A673 (cell line): ENCODE results near the gene RMI2. TPM values are rescaled to one million over a fixed set of nuclear protein-coding genes. Genes with fewer than 3 reads are reported as not detected.

Experiments
- BruUV-seq: library from RNA; stranded (reverse); fragments of 400-500 nt; replicated peaks from 2 replicates; lab custom pipeline; 2021; lab: Mats Ljungman, UMichigan
- CTCF ChIA-PET: fragments of 300-600 bp; sonication (Branson Sonifier 250); formaldehyde crosslinking; loops from one replicate; lab custom pipeline; 2022; ENCODE audit warnings: antibody characterized with exemption; lab: Charles Lee
- POLR2A ChIA-PET: fragments of 300-600 bp; sonication (Branson Sonifier 250); formaldehyde crosslinking; loops from one replicate; lab custom pipeline; 2022; ENCODE audit warnings: antibody characterized with exemption; ENCODE audit not compliant: low non-redundant PET; lab: Charles Lee
- DNase-seq: peaks from one replicate; pipeline ENCODE4 v3.0.0-alpha.2; 2015; ENCODE audit warnings: low spot score
- H3K27ac ChIP-seq: fragments of 200-600 bp; sonication (generic); 2 replicates; pipeline ENCODE4 v1.5.1; 2016; ENCODE audit warnings: mixed run types, low read depth, mild to moderate bottlenecking, mixed read lengths, antibody characterized with exemption, low read length; ENCODE audit not compliant: poor library complexity, severe bottlenecking
- H3K27me3 ChIP-seq: fragments of 200-600 bp; sonication (generic); replicated peaks from 2 replicates; pipeline ENCODE4 v1.6.1; 2017; ENCODE audit warnings: mixed run types, low read depth, mild to moderate bottlenecking, mixed read lengths, antibody characterized with exemption, low read length; ENCODE audit not compliant: insufficient read depth, poor library complexity
- H3K36me3 ChIP-seq: fragments of 200-600 bp; sonication (generic); 2 replicates; pipeline ENCODE4 v1.6.1; 2016; ENCODE audit warnings: mixed run types, mild to moderate bottlenecking, mixed read lengths, antibody characterized with exemption, low read length; ENCODE audit not compliant: insufficient read depth, poor library complexity, severe bottlenecking
- H3K4me1 ChIP-seq: fragments of 200-600 bp; sonication (generic); 2 replicates; pipeline ENCODE4 v1.6.1; 2017; ENCODE audit warnings: mixed run types, mild to moderate bottlenecking, mixed read lengths, antibody characterized with exemption, low read length; ENCODE audit not compliant: insufficient read depth, poor library complexity, severe bottlenecking
- H3K4me3 ChIP-seq: fragments of 200-600 bp; sonication (generic); 2 replicates; pipeline ENCODE4 v1.5.1; 2016; ENCODE audit warnings: low read depth, mixed run types, mild to moderate bottlenecking, mixed read lengths, low read length; ENCODE audit not compliant: poor library complexity, severe bottlenecking
- H3K9me3 ChIP-seq: fragments of 200-600 bp; sonication (generic); 2 replicates; pipeline ENCODE4 v1.6.1; 2016; ENCODE audit warnings: mixed run types, low read depth, mild to moderate bottlenecking, mixed read lengths, antibody characterized with exemption, low read length; ENCODE audit not compliant: poor library complexity, severe bottlenecking
- CTCF ChIP-seq: fragments of 300-800, 200-600 bp; sonication (generic); conservative IDR thresholded peaks from 2 replicates; pipeline ENCODE4 v1.5.1; 2017; ENCODE audit warnings: low read depth, mild to moderate bottlenecking, antibody characterized with exemption, low read length, moderate library complexity, mixed read lengths
- EZH2 ChIP-seq: fragments of 200-600 bp; sonication (generic); IDR thresholded peaks from 2 replicates; pipeline ENCODE4 v1.6.1; 2017; ENCODE audit warnings: borderline replicate concordance, low read depth, mild to moderate bottlenecking, mixed read lengths, antibody characterized with exemption, low read length; ENCODE audit not compliant: poor library complexity, severe bottlenecking
- intact Hi-C: fragments of 100-400 bp; cut with micrococcal nuclease; formaldehyde crosslinking; loops from one replicate; pipeline ENCODE4 v1.10.0; 2022; ENCODE audit not compliant: unreplicated experiment
- total RNA-seq: library from RNA; stranded (reverse); gene quantifications from 2 replicates; pipeline ENCODE4 v1.2.3, GENCODE V29; 2021

The RMI2 gene
- total RNA-seq, 1 experiment from 2014 or later = 28.5 TPM

DNA sequence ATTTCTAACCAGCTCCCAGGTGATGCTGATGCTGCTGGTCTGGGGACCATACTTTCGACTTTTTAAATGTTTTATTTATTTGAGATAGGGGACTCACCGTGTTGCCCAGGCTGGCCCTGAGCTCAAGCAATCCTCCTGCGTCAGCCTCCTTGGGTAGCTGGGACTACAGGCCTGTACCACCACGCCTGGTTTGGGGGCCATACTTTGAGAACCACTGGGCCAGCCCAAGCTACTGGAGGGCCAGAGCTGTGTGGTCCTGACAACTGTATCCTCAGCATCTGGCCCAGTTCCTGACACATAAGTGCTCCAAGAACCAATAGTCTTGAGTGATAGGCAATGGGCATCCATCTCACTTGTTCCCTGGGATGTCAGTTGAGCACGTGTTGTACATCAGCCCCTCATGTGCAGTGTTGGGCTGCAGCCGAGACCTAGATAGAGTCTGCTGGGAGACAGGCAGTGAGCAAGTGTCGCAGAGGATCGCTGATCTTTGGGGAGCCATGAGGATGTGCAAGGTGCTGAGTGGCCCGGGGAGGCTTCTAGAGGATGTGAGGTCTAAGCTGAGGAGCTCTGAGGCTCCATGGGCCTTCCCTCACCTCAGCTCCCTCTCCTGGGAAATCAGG lies 1.6 kb downstream of the RMI2 start:
- CTCF ChIA-PET = no interaction called here
- Histone ChIP-seq H3K9me3 (no peaks in the 10 kb centered on the region), H3K27ac (no peak overlapping the region), H3K36me3 (no peaks in the 10 kb centered on the region), H3K4me1 (peaks cover 33% of the 10 kb centered on the region), H3K4me3 (peak overlapping the region; percentile 82), H3K27me3 (no peaks in the 10 kb centered on the region)
- POLR2A ChIA-PET = interaction anchor here (0.5 kb wide), 2 partner anchors 91 to 361 kb away, joined by 4 read pairs; partner anchors contain the start of gene SOCS1
- TF ChIP-seq EZH2 (no peak), CTCF (no peak)
- DNase-seq = no peak
- intact Hi-C loops = no loop called here
- BruUV-seq = no TSS peak

- H3K4me3 ChIP-seq = no peak overlapping the region
- POLR2A ChIA-PET = no interaction called here
- H3K27ac ChIP-seq = no peak overlapping the region
- no peak for DNase-seq
- BruUV-seq = no TSS peak
- TF ChIP-seq EZH2 (no peak), CTCF (no peak)
- peaks cover under 1% of the 10 kb centered on the region for H3K9me3 ChIP-seq
- no peaks in the 10 kb centered on the region for H3K27me3 ChIP-seq
- CTCF ChIA-PET = interaction anchor here (0.6 kb wide), 1 partner anchor 9 kb away, joined by 3 read pairs; no protein-coding TSS in a partner anchor
- intact Hi-C loops = no loop called here
- peaks cover 1% of the 10 kb centered on the region for H3K36me3 ChIP-seq
- H3K4me1 ChIP-seq = peaks cover 33% of the 10 kb centered on the region
Observed at GRCh38 chr16:11347831-11348230, 2.6 kb downstream of the RMI2 start.

DNA sequence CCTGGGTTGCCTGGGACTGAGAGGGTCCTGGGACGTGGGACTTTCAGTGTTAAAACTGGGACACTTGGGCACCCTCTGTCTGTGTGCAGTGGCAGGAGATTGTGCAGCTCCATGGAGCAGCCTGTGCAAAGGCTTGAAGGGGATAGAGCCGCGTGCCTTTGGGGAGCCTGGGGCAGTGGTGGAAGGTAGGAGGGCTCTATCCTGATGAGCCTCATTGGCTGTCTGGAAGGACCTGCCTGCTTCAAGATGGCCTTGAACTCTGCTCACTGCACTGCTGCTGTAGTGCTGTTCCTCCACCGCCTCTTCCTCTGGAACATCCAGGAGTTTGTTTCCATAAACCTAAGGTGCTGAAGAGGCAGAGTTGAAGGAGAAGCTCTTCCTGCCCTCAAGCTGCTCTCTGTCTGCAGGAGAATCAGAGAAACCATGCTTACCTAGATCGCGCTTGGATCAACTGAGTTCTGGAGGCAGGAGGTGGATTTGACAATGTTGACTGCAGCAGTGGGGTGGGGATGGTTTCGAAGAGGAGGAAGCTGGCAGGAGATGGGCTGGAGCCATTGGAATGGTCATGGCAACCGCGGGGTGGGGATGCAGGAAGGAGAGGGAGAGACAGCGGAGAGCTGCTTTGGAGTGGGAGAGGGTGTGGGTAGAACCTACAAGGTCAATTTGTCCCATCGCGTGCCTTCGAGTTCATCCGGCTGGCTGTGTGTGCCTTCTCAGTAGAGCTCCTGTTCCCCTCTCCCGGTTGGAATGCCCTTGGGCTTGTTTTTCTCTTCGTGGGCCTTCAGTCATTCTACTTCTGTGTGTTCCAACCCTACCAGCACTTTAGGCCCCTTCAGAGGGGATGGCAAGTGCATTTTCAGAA lies 3.7 kb downstream of the RMI2 start:
- intact Hi-C loops = no loop called here
- POLR2A ChIA-PET = no interaction called here
- peaks cover 7% of the 10 kb centered on the region for H3K36me3 ChIP-seq
- peaks cover 4% of the 10 kb centered on the region for H3K9me3 ChIP-seq
- peak overlapping the region; percentile 80 for H3K27ac ChIP-seq
- DNase-seq = no peak
- CTCF ChIA-PET = no interaction called here
- H3K4me3 ChIP-seq = no peak overlapping the region
- BruUV-seq = no TSS peak
- peaks cover 33% of the 10 kb centered on the region for H3K4me1 ChIP-seq
- TF ChIP-seq EZH2 (no peak), CTCF (no peak)
- no peaks in the 10 kb centered on the region for H3K27me3 ChIP-seq
